ENCODE measurements around the gene MORF4L1.

DNA sequence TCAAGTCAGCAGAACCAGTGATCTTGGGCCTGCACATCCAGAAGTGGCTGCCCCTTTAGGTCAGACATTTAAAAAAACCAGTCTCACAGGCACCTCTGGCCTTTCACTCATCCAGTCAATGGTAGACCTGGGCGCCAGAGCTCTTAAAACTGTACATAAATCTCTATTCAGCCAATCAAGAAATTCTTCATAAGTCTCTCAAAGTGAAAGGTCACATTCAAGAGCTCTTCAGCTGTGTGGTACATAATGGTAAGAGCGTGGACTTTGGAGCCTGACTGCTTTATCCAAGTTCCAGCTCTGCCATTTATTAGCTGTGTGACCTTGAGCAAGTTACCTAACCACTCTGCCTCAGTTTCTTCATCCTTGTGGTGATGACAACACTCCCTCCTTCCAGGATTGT, 22.3 kb upstream of the MORF4L1 start:
- TF ChIP-seq, protein P1, sequence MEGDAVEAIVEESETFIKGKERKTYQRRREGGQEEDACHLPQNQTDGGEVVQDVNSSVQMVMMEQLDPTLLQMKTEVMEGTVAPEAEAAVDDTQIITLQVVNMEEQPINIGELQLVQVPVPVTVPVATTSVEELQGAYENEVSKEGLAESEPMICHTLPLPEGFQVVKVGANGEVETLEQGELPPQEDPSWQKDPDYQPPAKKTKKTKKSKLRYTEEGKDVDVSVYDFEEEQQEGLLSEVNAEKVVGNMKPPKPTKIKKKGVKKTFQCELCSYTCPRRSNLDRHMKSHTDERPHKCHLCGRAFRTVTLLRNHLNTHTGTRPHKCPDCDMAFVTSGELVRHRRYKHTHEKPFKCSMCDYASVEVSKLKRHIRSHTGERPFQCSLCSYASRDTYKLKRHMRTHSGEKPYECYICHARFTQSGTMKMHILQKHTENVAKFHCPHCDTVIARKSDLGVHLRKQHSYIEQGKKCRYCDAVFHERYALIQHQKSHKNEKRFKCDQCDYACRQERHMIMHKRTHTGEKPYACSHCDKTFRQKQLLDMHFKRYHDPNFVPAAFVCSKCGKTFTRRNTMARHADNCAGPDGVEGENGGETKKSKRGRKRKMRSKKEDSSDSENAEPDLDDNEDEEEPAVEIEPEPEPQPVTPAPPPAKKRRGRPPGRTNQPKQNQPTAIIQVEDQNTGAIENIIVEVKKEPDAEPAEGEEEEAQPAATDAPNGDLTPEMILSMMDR (conservative IDR thresholded peaks at IDR 0.05; ENCODE audit: low read depth, low read length) = no peak
- TF ChIP-seq EZH2 (IDR thresholded peaks at IDR 0.05; ENCODE audit: borderline replicate concordance, low read depth, low read length, poor library complexity, severe bottlenecking) = no peak
